MM.1S (cell line): ENCODE measurements around the gene IL1RAPL1.

Source experiments
- EZH2 ChIP-seq: fragments of 300-600 bp; sonication (generic); optimal IDR thresholded peaks from 2 replicates; pipeline ENCODE3; 2017; ENCODE audit warnings: low read depth, mild to moderate bottlenecking, antibody characterized with exemption, low read length, mixed read lengths
- EZH2phosphoT487 ChIP-seq: fragments of 300-600 bp; sonication (generic); IDR thresholded peaks from 2 replicates; pipeline ENCODE4 v1.6.1; 2018; ENCODE audit warnings: antibody characterized with exemption, low read length
- TF ChIP-seq, protein P1 (sequence below): fragments of 300-600 bp; sonication (generic); IDR thresholded peaks from 2 replicates; pipeline ENCODE4 v1.5.1; 2016; ENCODE audit warnings: antibody characterized with exemption, low read length, mixed read lengths

GRCh38 chrX:28757290-28757689 is 170.0 kb downstream of the IL1RAPL1 start:
- TF ChIP-seq EZH2phosphoT487 (no peak), EZH2 (no peak)
- TF ChIP-seq, protein P1, sequence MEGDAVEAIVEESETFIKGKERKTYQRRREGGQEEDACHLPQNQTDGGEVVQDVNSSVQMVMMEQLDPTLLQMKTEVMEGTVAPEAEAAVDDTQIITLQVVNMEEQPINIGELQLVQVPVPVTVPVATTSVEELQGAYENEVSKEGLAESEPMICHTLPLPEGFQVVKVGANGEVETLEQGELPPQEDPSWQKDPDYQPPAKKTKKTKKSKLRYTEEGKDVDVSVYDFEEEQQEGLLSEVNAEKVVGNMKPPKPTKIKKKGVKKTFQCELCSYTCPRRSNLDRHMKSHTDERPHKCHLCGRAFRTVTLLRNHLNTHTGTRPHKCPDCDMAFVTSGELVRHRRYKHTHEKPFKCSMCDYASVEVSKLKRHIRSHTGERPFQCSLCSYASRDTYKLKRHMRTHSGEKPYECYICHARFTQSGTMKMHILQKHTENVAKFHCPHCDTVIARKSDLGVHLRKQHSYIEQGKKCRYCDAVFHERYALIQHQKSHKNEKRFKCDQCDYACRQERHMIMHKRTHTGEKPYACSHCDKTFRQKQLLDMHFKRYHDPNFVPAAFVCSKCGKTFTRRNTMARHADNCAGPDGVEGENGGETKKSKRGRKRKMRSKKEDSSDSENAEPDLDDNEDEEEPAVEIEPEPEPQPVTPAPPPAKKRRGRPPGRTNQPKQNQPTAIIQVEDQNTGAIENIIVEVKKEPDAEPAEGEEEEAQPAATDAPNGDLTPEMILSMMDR = no peak
